Body of pancreas (tissue), 4 donors: ENCODE measurements around the gene TRMT44.

Experiments
- CTCF ChIP-seq, 7 experiments: fragments of 450-650 bp in 4 of 7; fragments of 200-600 bp in 3 of 7; sonication (generic) in 3 of 7; IDR thresholded peaks; one replicate each; pipeline ENCODE4 v1.5.1; 2016 to 2019; ENCODE audit warnings: antibody characterized with exemption in 7 of 7
- POLR2A ChIP-seq, 3 donors: fragments of 450-650 bp; IDR thresholded peaks; one replicate each; pipeline ENCODE4 v1.6.1; 2016; ENCODE audit warnings: antibody characterized with exemption in 3 of 3, mild to moderate bottlenecking in 2 of 3

GRCh38 chr4:8446122-8446521 lies 5.5 kb downstream of the TRMT44 start:
- TF ChIP-seq CTCF (IDR thresholded peaks at IDR 0.05): no peak
- TF ChIP-seq POLR2A (IDR thresholded peaks at IDR 0.05): no peak
